MCF 10A (cell line): ENCODE measurements around the gene DEFB132. TPM values are rescaled to one million over a fixed set of nuclear protein-coding genes. Genes with fewer than 3 reads are reported as not detected.
"Not testable (repeated sequence)": the region's sequence is repeated elsewhere in the genome, so short reads cannot be mapped to it uniquely, and the experiment has no call there.

Source experiments
- BruUV-seq: library from RNA; stranded (reverse); fragments of 400-500 nt; replicated peaks from 2 replicates; lab custom pipeline; 2021; lab: Mats Ljungman, UMichigan
- CTCF ChIA-PET: fragments of 300-600 bp; sonication (Branson Sonifier 250); formaldehyde crosslinking; extraction: SDS; loops from one replicate; lab custom pipeline; 2021; ENCODE audit warnings: antibody characterized with exemption, inconsistent platforms; lab: Yijun Ruan, JAX
- POLR2A ChIA-PET: fragments of 300-600, 350-650 bp; sonication (Branson Sonifier 250); formaldehyde crosslinking; extraction: SDS; loops from one replicate; lab custom pipeline; 2020; ENCODE audit warnings: antibody characterized with exemption, inconsistent platforms; lab: Yijun Ruan, JAX
- DNase-seq: peaks from one replicate; pipeline ENCODE4 v3.0.0-alpha.2; 2018; ENCODE audit not compliant: unreplicated experiment
- H3K27ac Mint-ChIP-seq: one replicate; pipeline ENCODE4 v1.8.0; 2022; ENCODE audit warnings: mild to moderate bottlenecking, low read depth, mixed read lengths; ENCODE audit not compliant: unreplicated experiment
- H3K27me3 Mint-ChIP-seq: one replicate; pipeline ENCODE4 v1.8.0; 2022; ENCODE audit warnings: mixed read lengths; ENCODE audit not compliant: insufficient read depth, unreplicated experiment
- H3K36me3 Mint-ChIP-seq: one replicate; pipeline ENCODE4 v1.8.0; 2022; ENCODE audit warnings: mild to moderate bottlenecking, moderate library complexity, mixed read lengths; ENCODE audit not compliant: insufficient read depth, unreplicated experiment
- H3K4me1 Mint-ChIP-seq: one replicate; pipeline ENCODE4 v1.8.0; 2022; ENCODE audit warnings: mixed read lengths; ENCODE audit not compliant: insufficient read depth, unreplicated experiment
- H3K4me3 Mint-ChIP-seq: one replicate; pipeline ENCODE4 v1.8.0; 2022; ENCODE audit warnings: mild to moderate bottlenecking, moderate library complexity, mixed read lengths; ENCODE audit not compliant: unreplicated experiment
- H3K9me3 Mint-ChIP-seq: one replicate; pipeline ENCODE4 v1.8.0; 2022; ENCODE audit warnings: mixed read lengths; ENCODE audit not compliant: unreplicated experiment
- CTCF ChIP-seq: fragments of 200-600 bp; IDR thresholded peaks from one replicate; pipeline ENCODE4 v1.8.0; 2022; ENCODE audit warnings: antibody characterized with exemption, mild to moderate bottlenecking; ENCODE audit not compliant: unreplicated experiment
- intact Hi-C: fragments of 100-400 bp; cut with micrococcal nuclease; formaldehyde crosslinking; loops from 2 replicates; pipeline ENCODE4 v1.14.1; 2022
- total RNA-seq: library from RNA; stranded (reverse); gene quantifications from 2 replicates; pipeline ENCODE4 v1.2.3, GENCODE V29; 2022

Gene DEFB132
- total RNA-seq, 1 experiment from 2014 or later, result not detected

- no peak overlapping the region for H3K4me3 Mint-ChIP-seq
- intact Hi-C loops, result no loop called here
- H3K36me3 Mint-ChIP-seq, result no peaks in the 10 kb centered on the region
- H3K27ac Mint-ChIP-seq, result no peak overlapping the region
- no TSS peak for BruUV-seq
- H3K9me3 Mint-ChIP-seq, result peaks cover 7% of the 10 kb centered on the region
- no peak for TF ChIP-seq CTCF
- H3K27me3 Mint-ChIP-seq, result peaks cover 30% of the 10 kb centered on the region
- ChIA-PET POLR2A (no interaction called here), CTCF (no interaction called here)
- H3K4me1 Mint-ChIP-seq, result no peaks in the 10 kb centered on the region
- no peak for DNase-seq
These were observed 6.2 kb upstream of the DEFB132 start for GRCh38 chr20:251354-251753.

GRCh38 chr20:252801-253200 lies 4.7 kb upstream of the DEFB132 start:
- no peak for DNase-seq
- Mint-ChIP-seq H3K27me3 (peaks cover 45% of the 10 kb centered on the region), H3K9me3 (no peaks in the 10 kb centered on the region), H3K4me1 (no peaks in the 10 kb centered on the region), H3K36me3 (no peaks in the 10 kb centered on the region), H3K27ac (no peak overlapping the region), H3K4me3 (no peak overlapping the region)
- intact Hi-C loops, result no loop called here
- ChIA-PET POLR2A (interaction anchor here (0.6 to 0.8 kb wide), 4 partner anchors 28 to 78 kb away, joined by 3 to 6 read pairs (median 3); no protein-coding TSS in a partner anchor), CTCF (interaction anchor here (1.5 kb wide), 1 partner anchor 14 kb away, joined by 6 read pairs; no protein-coding TSS in a partner anchor)
- TF ChIP-seq CTCF, result no peak
- no TSS peak for BruUV-seq

- ChIA-PET POLR2A (interaction anchor here (0.6 to 0.8 kb wide), 2 partner anchors 71 to 77 kb away, joined by 3 read pairs; no protein-coding TSS in a partner anchor), CTCF (interaction anchor here (1.5 kb wide), 1 partner anchor 13 kb away, joined by 6 read pairs; no protein-coding TSS in a partner anchor)
- H3K36me3 Mint-ChIP-seq, BruUV-seq, H3K9me3 Mint-ChIP-seq, H3K4me1 Mint-ChIP-seq, H3K4me3 Mint-ChIP-seq, H3K27ac Mint-ChIP-seq, DNase-seq, intact Hi-C loops: not testable (repeated sequence)
- peaks cover 51% of the 10 kb centered on the region for H3K27me3 Mint-ChIP-seq
These were observed 4.1 kb upstream of the DEFB132 start for GRCh38 chr20:253447-253846.

- Mint-ChIP-seq H3K4me1 (no peaks in the 10 kb centered on the region), H3K9me3 (no peaks in the 10 kb centered on the region), H3K36me3 (no peaks in the 10 kb centered on the region), H3K27me3 (peaks cover 52% of the 10 kb centered on the region), H3K4me3 (no peak overlapping the region), H3K27ac (no peak overlapping the region)
- intact Hi-C loops, result no loop called here
- no TSS peak for BruUV-seq
- TF ChIP-seq CTCF, result no peak
- ChIA-PET CTCF (interaction anchor here (1.0 to 15.3 kb wide), 7 partner anchors 8 to 220 kb away, joined by 3 to 281 read pairs (median 5); no protein-coding TSS in a partner anchor), POLR2A (interaction anchor here (0.6 to 1.4 kb wide), 4 partner anchors 8 to 81 kb away, joined by 3 to 5 read pairs (median 4); no protein-coding TSS in a partner anchor)
- DNase-seq, result no peak
These were observed 840 bp downstream of the DEFB132 start for GRCh38 chr20:258269-258858.
